ENCODE data around the gene DKC1.

Gene DKC1

GRCh38 chrX:154762537-154763296 is at the start of gene DKC1:
DKC1 (plus strand) TSS chrX:154762864; CDS start chrX:154762966, 102 bp downstream.
- Histone ChIP-seq H3K4me1 (peaks cover 8 to 22% (median 18%) of the 10 kb centered on the region in 10 experiments), H3K27me3 (peaks cover 44 to 74% (median 68%) of the 10 kb centered on the region in 11 experiments), H3K4me2 (peak within 1 kb of the TSS; percentile 61 to 81 (median 73)), H3K9me3 (replicated peaks in 1 of 11) (peaks cover 0 to 14% (median 0%) of the 10 kb centered on the region in 11 experiments; a peak in 1 of 22 replicates), H3K4me3 (peak within 1 kb of the TSS; percentile 59 to 81 (median 74)), H3K36me3 (peaks cover 22 to 33% (median 32%) of the 10 kb centered on the region in 11 experiments), H3K9ac (peak within 1 kb of the TSS; percentile 78 to 97 (median 90)), H4K20me1 (peaks cover 0 to 33% (median 25%) of the 10 kb centered on the region in 11 experiments; a peak in 14 of 22 replicates), H3K27ac (peak within 1 kb of the TSS; percentile 43 to 97 (median 94))
- TF ChIP-seq Cebpa-rat (IDR thresholded peaks at IDR 0.05) = peak in 7 of 11 experiments; percentile 10 to 67 (median 49); a peak in 7 of 22 replicates

- H3K4me1 ChIP-seq = peaks cover 39 to 85% (median 66%) of the 10 kb centered on the region in 10 experiments
Observed at GRCh38 chrX:154714925-154715324, 47.7 kb upstream of the DKC1 start.

GRCh38 chrX:154715825-154716224 is 46.8 kb upstream of the DKC1 start:
- Histone ChIP-seq H3K36me3 (peaks cover 11 to 39% (median 25%) of the 10 kb centered on the region in 11 experiments; a peak in 21 of 22 replicates), H3K4me3 (no peak overlapping the region), H3K4me2 (peak overlapping the region in 7 of 11 experiments; percentile 2 to 91 (median 79); a peak in 9 of 22 replicates), H3K9me3 (replicated peaks in 1 of 11) (peaks cover 0 to 20% (median 4%) of the 10 kb centered on the region in 11 experiments; a peak in 16 of 22 replicates), H3K27ac (no peak overlapping the region), H3K9ac (no peak overlapping the region), H4K20me1 (peaks cover 0 to 19% (median 0%) of the 10 kb centered on the region in 11 experiments; a peak in 5 of 22 replicates), H3K4me1 (peaks cover 42 to 94% (median 75%) of the 10 kb centered on the region in 10 experiments), H3K27me3 (peaks cover 38 to 77% (median 68%) of the 10 kb centered on the region in 11 experiments; a peak in 21 of 22 replicates)
- TF ChIP-seq Cebpa-rat (IDR thresholded peaks at IDR 0.05) = no peak

More at GRCh38 chrX:154714925-154715324, 47.7 kb upstream of the DKC1 start:
- Histone ChIP-seq H3K27me3 (peaks cover 43 to 79% (median 65%) of the 10 kb centered on the region in 11 experiments), H3K36me3 (peaks cover 17 to 48% (median 33%) of the 10 kb centered on the region in 11 experiments), H3K4me3 (no peak overlapping the region), H3K27ac (no peak overlapping the region), H3K4me2 (peak overlapping the region in 5 of 11 experiments; percentile 13 to 91 (median 73); a peak in 4 of 22 replicates), H4K20me1 (peaks cover 0 to 19% (median 0%) of the 10 kb centered on the region in 11 experiments; a peak in 5 of 22 replicates), H3K9me3 (replicated peaks in 1 of 11) (peaks cover 5 to 21% (median 7%) of the 10 kb centered on the region in 11 experiments; a peak in 20 of 22 replicates), H3K9ac (no peak overlapping the region)
- no peak for TF ChIP-seq Cebpa-rat (IDR thresholded peaks at IDR 0.05)

- TF ChIP-seq Cebpa-rat (IDR thresholded peaks at IDR 0.05) = no peak
- Histone ChIP-seq H4K20me1 (peaks cover 0 to 12% (median 0%) of the 10 kb centered on the region in 11 experiments; a peak in 5 of 22 replicates), H3K9ac (peak overlapping the region; percentile 54 to 77 (median 69); a peak in 21 of 22 replicates), H3K27ac (peak overlapping the region; percentile 69 to 91 (median 83); a peak in 21 of 22 replicates), H3K4me2 (peak overlapping the region; percentile 69 to 91 (median 86)), H3K27me3 (peaks cover 31 to 75% (median 62%) of the 10 kb centered on the region in 11 experiments; a peak in 21 of 22 replicates), H3K4me1 (peaks cover 42 to 98% (median 74%) of the 10 kb centered on the region in 10 experiments), H3K9me3 (replicated peaks in 1 of 11) (peaks cover 13 to 20% (median 17%) of the 10 kb centered on the region in 11 experiments), H3K36me3 (peaks cover 0 to 20% (median 13%) of the 10 kb centered on the region in 11 experiments; a peak in 13 of 22 replicates), H3K4me3 (peak overlapping the region in 8 of 10 experiments; percentile 9 to 46 (median 20); a peak in 9 of 20 replicates)
Observed at GRCh38 chrX:154717824-154718223, 44.8 kb upstream of the DKC1 start.

- Histone ChIP-seq H3K36me3 (peaks cover 0 to 18% (median 10%) of the 10 kb centered on the region in 11 experiments; a peak in 11 of 22 replicates), H4K20me1 (peaks cover 0 to 7% (median 0%) of the 10 kb centered on the region in 11 experiments; a peak in 2 of 22 replicates), H3K27ac (peak overlapping the region; percentile 73 to 91 (median 83); a peak in 21 of 22 replicates), H3K9me3 (replicated peaks in 1 of 11) (peaks cover 13 to 26% (median 17%) of the 10 kb centered on the region in 11 experiments), H3K4me1 (peaks cover 42 to 99% (median 74%) of the 10 kb centered on the region in 10 experiments), H3K9ac (peak overlapping the region; percentile 54 to 77 (median 69); a peak in 21 of 22 replicates), H3K4me3 (peak overlapping the region; percentile 9 to 46 (median 20); a peak in 11 of 20 replicates), H3K4me2 (peak overlapping the region; percentile 69 to 91 (median 86)), H3K27me3 (peaks cover 35 to 78% (median 66%) of the 10 kb centered on the region in 11 experiments)
- TF ChIP-seq Cebpa-rat (IDR thresholded peaks at IDR 0.05) = no peak
Observed at GRCh38 chrX:154718616-154719015, 44.0 kb upstream of the DKC1 start.

GRCh38 chrX:154719132-154719675 is 43.5 kb upstream of the DKC1 start:
- H3K4me2 ChIP-seq = peak overlapping the region; percentile 69 to 91 (median 86)
- TF ChIP-seq Cebpa-rat (IDR thresholded peaks at IDR 0.05) = peak in 2 of 11 experiments; percentile 16 to 28; a peak in 1 of 22 replicates
- H3K36me3 ChIP-seq = peaks cover 0 to 17% (median 9%) of the 10 kb centered on the region in 11 experiments; a peak in 11 of 22 replicates
- peak overlapping the region; percentile 73 to 91 (median 83) for H3K27ac ChIP-seq
- H3K27me3 ChIP-seq = peaks cover 34 to 84% (median 72%) of the 10 kb centered on the region in 11 experiments
- H3K4me1 ChIP-seq = peaks cover 42 to 99% (median 77%) of the 10 kb centered on the region in 10 experiments
- H3K4me3 ChIP-seq = peak overlapping the region in 8 of 10 experiments; percentile 3 to 40 (median 18); a peak in 8 of 20 replicates
- H3K9ac ChIP-seq = peak overlapping the region; percentile 54 to 77 (median 69); a peak in 21 of 22 replicates
- peaks cover 13 to 26% (median 17%) of the 10 kb centered on the region in 11 experiments for H3K9me3 ChIP-seq (replicated peaks in 1 of 11)
- peaks cover 0 to 6% (median 0%) of the 10 kb centered on the region in 11 experiments; a peak in 2 of 22 replicates for H4K20me1 ChIP-seq

- Histone ChIP-seq H3K9ac (peak overlapping the region in 8 of 11 experiments; percentile 62 to 77 (median 71); a peak in 10 of 22 replicates), H4K20me1 (0 out of 22 replicates have a peak, but pooled peaks cover 0 to 6% (median 0%) of the 10 kb centered on the region in 11 experiments), H3K9me3 (replicated peaks in 1 of 11) (peaks cover 13 to 26% (median 17%) of the 10 kb centered on the region in 11 experiments), H3K4me1 (peaks cover 42 to 99% (median 82%) of the 10 kb centered on the region in 10 experiments), H3K4me2 (peak overlapping the region; percentile 69 to 91 (median 86); a peak in 21 of 22 replicates), H3K36me3 (peaks cover 0 to 12% (median 5%) of the 10 kb centered on the region in 11 experiments; a peak in 8 of 22 replicates), H3K27me3 (peaks cover 42 to 92% (median 80%) of the 10 kb centered on the region in 11 experiments), H3K4me3 (peak overlapping the region in 2 of 10 experiments; percentile 10 to 23; a peak in 2 of 20 replicates), H3K27ac (peak overlapping the region; percentile 73 to 91 (median 83); a peak in 21 of 22 replicates)
- TF ChIP-seq Cebpa-rat (IDR thresholded peaks at IDR 0.05) = no peak
Observed at GRCh38 chrX:154720067-154720466, 42.6 kb upstream of the DKC1 start.
